HG03159 (cell line): Measurements from ENCODE around the gene FBXL7.

Source experiments
- ATAC-seq: cut with Tn5 transposase; IDR thresholded peaks from one replicate; pipeline ENCODE4 v1.9.1; 2021; ENCODE audit warnings: mild to moderate bottlenecking, moderate library complexity; ENCODE audit not compliant: unreplicated experiment

Gene FBXL7

GRCh38 chr5:15932066-15932465, 432.1 kb downstream of the FBXL7 start:
- no peak for ATAC-seq

- no peak for ATAC-seq
Measured at GRCh38 chr5:15933259-15934207, 433.6 kb downstream of the FBXL7 start.

- no peak for ATAC-seq
Measured at GRCh38 chr5:15936505-15937245, 436.7 kb downstream of the FBXL7 start.

- ATAC-seq: no peak
Measured at GRCh38 chr5:15937708-15938107, 437.7 kb downstream of the FBXL7 start.

- no peak for ATAC-seq
Measured at GRCh38 chr5:15938186-15938585, 438.2 kb downstream of the FBXL7 start.

GRCh38 chr5:15938961-15939360, 439.0 kb downstream of the FBXL7 start:
- ATAC-seq: no peak

- no peak for ATAC-seq
Measured at GRCh38 chr5:15940905-15941304, 440.9 kb downstream of the FBXL7 start.

- no peak for ATAC-seq
Measured at GRCh38 chr5:15943487-15943886, 443.5 kb downstream of the FBXL7 start.

GRCh38 chr5:15946026-15946425, 446.0 kb downstream of the FBXL7 start:
- ATAC-seq: no peak

GRCh38 chr5:15948190-15948589, 448.2 kb downstream of the FBXL7 start:
- ATAC-seq: no peak

- ATAC-seq: no peak
Measured at GRCh38 chr5:15951126-15951525, 451.1 kb downstream of the FBXL7 start.

- ATAC-seq: no peak
Measured at GRCh38 chr5:15951550-15951949, 451.6 kb downstream of the FBXL7 start.

GRCh38 chr5:15956622-15957021, 456.6 kb downstream of the FBXL7 start:
- ATAC-seq: no peak

GRCh38 chr5:15957124-15957523, 457.1 kb downstream of the FBXL7 start:
- ATAC-seq: no peak

GRCh38 chr5:15959370-15960164, 459.6 kb downstream of the FBXL7 start:
- no peak for ATAC-seq

GRCh38 chr5:15966066-15966640, 466.2 kb downstream of the FBXL7 start:
- no peak for ATAC-seq

GRCh38 chr5:15966651-15967050, 466.7 kb downstream of the FBXL7 start:
- ATAC-seq: no peak

- no peak for ATAC-seq
Measured at GRCh38 chr5:15968993-15969392, 469.0 kb downstream of the FBXL7 start.

GRCh38 chr5:15977851-15978250, 477.9 kb downstream of the FBXL7 start:
- ATAC-seq: no peak

- no peak for ATAC-seq
Measured at GRCh38 chr5:15980835-15981234, 480.9 kb downstream of the FBXL7 start.

- no peak for ATAC-seq
Measured at GRCh38 chr5:15983392-15983791, 483.4 kb downstream of the FBXL7 start.
